NCI-H69 (cell line): ENCODE measurements around the gene GPC3.

Experiments
- DNase-seq: peaks from one replicate; lab custom pipeline; 2025; lab: John Stamatoyannopoulos, UW

GPC3 gene

DNA sequence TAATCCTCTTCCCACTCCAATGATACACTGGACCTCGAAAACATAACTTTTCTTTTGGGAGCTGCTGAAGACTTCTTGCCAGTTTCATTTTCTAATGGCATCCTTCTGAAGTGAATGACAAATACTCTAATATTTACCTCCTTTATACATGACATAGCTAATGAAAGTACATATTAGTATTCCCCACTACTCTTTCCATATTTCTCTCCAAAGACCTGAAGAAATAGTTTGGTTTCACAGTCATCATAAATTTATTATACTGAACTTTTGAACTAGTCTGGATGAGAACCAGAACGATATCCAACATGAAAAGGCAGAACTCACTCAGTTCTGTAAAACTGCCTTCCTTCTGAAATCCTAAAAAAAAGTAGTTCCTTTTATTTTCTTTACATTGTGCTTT, 139.1 kb downstream of the GPC3 start:
- no peak for DNase-seq

DNA sequence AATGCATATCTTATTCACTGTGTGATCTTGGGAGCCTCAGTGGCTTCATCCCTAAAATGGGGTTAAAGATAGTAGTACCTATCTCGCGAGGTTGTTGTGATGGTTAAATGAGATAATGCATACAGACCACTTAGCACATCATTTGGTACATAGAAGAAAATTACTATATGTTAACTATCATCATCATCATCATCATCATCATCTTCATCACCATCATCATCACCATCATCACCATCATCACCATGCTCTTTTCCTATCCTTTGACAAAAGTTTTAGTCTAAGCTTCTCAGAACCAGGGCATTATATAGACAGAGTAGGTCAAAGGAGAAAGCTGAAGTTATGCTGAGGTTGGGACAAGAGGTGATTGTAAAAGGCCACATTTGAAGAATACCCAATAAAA, 145.0 kb downstream of the GPC3 start:
- DNase-seq: no peak

DNA sequence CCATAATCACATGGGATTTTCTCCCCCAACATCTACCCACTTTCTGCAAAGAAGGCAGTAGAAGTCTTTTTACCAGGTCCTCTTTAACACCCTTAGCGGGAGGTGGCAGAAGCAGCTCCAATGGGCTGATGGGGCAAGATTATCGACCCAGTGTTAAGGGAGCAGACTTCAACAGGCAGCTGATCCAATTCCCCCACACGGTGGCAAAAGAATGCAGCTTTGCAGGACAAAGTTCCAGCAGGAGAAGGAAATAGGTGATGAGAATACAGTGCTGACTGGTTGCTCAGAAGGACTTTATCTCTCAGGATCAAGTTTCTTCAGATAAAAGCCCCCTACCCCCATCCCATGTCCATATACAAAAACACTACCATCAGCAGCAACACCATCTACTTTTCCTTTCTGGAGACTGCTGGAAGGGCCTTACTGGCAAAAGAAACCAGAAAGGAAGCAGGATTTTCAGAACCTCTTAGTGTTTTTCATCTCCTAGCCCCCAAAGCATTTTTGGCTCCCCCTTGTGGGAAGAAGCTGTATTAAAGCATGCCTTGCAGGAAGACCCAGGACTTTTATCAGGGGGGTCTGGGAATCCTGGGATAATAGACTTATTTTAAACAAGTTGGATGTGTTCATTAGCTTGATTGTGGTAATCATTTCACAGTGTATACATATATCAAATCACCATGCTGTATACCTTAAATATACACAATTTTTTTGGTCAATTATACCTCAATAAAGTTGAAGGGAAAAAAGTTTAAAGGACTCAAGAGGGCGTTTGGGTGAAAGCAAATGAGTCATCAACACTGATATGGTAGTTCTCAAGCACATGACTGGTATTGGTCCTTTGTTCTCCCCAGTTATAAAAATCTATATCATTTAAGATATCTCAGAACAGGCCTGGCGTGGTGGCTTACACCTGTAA, 146.4 kb downstream of the GPC3 start:
- DNase-seq: peak; percentile 53

DNA sequence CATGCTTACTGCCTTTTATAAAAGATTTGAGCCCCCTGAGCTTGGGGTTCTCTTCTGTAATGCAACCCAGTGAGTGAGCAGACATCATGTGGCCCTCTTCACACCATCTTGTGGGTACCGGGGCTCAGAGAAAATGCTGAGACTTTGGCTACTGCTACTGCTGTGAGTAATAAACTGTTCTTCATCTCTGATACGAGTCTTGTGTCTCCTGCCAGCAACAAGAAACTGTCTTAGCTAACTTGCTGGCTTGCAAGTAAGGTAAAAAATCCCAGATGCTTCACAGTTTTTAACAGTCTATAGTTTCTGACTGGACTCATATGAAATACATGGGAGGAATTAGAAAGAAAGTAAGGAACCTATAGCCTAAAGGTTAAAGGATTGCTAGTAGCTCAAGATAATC, 148.3 kb downstream of the GPC3 start:
- no peak for DNase-seq

DNA sequence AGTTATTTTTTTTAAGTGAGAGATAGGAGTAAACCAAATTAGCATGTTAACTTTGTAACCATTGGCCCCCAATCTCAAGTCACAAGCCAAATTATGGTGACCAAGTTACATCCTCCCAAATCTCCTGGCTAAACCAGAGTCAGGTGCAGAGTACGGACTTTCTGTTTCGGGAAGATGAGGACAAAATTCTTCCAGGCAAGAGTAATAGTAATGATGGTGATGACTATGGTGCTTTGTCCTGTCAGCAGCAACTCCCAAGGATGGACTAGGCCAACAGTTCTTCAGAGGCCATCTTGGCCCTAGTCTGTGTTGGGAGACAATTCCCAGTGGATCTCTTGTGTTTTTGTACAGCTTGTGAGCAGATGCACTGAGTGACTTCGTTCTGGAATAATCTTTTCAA, 148.8 kb downstream of the GPC3 start:
- no peak for DNase-seq

DNA sequence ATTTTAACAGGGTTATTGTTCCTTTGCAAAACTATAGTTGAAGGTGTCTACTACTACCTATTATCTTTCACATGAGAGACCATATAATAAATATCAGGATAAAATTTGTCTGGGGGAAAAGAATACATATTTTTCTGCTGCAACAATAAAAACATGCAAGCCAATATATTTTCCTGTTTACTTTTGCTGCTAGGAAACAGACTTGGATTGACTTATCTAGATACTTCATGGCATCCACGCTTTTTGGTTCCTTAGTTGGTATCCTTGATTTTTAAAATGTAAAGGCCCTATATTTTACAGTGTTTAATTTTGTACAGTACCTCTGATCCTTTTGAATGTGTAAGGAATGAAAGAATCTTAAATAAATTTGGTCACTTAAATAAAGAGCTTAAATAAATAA, 150.6 kb downstream of the GPC3 start:
- no peak for DNase-seq

DNA sequence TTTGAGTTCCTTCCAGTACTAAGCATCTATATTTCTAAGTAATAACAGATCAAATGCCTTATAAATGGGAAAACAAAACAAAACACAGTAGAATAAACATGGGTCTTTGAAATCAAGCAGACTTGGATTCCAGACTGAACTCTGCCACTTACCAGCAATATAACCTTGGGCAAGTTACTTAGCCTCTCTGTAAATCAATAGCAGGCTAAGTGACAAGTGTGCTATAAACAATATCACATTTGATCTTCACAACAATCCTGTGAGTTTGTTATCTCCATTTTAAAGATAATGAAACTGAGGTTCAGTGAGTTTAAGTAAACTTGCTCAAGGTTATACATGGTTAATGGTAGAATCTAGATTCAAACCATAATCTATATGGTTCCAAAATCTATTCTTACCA, 165.8 kb downstream of the GPC3 start:
- DNase-seq: no peak

DNA sequence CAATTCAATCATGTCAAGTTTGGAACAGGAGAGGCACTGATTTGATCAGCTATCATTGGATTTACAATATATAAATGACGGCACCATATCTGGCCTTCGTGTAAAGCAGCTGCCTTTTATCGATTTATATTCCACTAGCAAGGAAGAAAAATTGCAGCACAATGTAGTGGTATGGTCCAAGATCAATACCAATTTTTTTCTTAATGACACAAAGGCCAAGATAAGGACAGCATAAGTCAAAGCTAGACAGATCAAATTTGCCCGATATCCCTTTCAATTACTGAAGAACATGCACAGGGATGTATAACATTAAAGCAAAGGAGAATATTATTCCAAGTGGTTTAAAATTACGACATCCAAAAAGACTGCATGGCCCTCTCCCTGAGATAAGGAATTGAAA, 167.4 kb downstream of the GPC3 start:
- DNase-seq: no peak

DNA sequence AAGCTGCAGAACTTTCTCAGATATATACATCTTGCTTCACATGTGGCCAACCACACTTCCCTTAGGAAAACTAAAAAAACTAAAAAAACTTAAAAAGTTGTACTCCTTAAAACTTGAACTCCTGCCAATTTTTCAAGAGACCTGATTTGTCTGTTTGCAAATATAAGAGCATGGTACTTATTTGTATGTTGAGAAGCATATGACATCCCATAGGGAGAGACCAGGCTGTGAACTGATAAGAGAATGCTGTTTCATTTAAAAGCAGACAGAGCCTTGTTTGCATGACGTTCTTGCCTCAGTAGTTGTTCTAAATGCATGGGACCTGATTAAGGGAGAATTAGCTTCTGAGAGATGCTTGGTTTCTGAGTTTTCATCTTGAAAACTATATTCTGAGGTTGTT, 169.9 kb downstream of the GPC3 start:
- no peak for DNase-seq

DNA sequence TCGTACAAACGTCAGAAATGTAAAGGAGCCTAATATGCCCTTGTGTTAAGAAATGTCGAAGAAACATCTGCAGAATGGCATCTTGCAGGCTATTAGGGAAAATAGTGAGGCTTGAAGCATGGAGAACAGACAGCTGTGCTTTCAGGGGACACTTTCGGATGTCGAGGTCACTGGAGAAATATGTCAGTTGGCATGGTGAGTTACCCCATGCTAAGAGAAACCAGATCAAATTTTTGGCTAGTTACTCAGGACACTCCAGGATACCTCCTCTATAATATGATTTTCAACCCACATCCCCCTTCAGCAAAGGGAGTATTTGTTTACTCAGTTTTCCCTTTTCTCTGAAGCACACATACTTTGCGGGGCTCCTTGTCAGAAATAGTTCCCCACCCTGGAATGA, 171.4 kb downstream of the GPC3 start:
- DNase-seq: peak; percentile 3

DNA sequence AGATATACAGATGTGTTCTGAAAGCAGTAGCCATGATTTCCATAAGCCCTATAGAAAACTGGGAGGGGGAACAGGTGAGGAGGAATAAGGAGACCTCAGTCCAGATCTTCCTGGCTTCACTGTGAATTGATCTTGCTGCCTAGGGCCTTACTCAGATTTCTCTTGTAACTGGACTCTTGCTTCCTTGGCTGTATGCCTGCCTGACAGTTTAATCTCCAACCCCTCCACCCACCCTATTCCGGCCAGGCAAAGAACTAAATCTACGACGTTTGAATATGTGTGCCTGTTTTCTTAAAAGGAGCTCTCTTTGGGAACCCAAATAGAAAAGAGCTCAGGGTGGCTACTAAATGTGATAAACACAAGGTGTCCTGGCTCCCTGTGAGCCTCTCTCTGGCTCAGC, 173.0 kb downstream of the GPC3 start:
- no peak for DNase-seq

DNA sequence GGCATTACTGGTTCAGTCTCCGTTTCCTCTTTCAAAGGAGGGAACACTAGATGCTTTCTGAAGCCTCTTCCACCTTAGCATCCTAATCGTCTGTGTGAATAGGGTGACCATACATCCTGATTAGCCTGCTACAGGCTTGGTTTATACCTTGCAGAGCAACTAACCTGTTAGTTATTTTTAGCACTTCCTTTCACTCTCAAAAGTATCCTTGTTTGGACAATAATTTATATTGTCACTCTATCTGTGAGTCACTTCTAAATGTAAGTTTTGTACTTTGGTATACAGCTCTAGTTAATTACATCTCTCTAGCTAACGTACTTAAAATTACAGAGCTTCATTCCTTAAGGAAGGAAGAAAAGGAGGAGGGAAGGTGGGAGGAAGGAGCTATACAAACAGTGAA, 174.5 kb downstream of the GPC3 start:
- no peak for DNase-seq

DNA sequence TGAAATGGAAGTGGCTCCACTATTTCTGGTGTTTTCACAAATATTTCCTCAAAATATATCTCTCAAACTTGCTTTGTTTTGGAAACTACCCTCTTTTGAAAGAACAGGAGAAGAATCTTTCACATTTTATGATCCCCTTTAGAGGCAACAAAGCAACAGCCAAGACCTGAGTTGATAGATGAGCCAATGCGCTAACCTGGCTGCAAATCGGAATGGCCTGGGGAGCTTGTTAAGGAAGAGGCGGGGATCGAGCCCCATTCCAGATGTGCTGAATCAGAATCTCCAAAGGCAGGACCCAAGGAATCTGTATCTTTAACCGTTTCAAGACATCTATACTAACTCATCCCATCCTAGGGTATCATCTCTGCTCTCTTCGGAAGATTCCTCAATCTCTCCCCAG, 181.3 kb downstream of the GPC3 start:
- DNase-seq: no peak

DNA sequence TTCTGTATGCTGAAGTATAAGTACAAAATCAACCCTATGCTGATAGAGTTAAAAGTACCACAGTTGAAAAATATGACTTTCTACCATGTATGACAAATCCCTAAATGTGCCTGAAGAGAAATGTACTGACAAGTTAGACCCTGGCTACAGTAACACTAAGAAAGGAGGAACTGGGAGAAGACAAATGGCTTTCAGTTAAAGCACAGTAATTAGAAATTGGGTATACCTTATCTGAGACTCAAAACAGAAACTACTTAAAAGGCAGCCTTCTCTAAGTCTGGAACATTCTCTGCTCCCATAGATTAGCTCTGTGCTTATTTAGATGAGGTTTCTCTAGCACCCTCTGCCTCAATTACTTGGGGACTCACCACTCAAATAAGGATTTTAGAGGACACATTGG, 189.1 kb downstream of the GPC3 start:
- no peak for DNase-seq

DNA sequence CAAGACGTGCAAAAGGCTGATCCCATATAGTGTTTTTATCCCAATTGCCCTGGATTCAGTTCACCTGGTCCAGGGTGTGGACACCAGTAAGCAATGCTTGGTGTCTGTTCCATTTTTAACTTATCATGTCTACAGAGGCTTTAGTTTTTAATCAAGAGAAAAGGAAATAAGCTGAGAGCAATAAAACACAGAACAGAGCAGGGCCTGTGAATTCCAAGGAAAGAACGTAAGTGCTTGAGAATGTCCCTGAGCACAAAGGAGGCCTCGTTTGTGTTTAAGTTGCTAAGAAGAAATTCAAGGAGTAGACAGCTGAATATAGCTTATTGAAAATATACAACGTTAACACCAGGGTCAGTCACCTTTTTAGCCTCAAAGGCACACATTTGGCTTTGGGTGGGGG, 191.3 kb downstream of the GPC3 start:
- DNase-seq: no peak

DNA sequence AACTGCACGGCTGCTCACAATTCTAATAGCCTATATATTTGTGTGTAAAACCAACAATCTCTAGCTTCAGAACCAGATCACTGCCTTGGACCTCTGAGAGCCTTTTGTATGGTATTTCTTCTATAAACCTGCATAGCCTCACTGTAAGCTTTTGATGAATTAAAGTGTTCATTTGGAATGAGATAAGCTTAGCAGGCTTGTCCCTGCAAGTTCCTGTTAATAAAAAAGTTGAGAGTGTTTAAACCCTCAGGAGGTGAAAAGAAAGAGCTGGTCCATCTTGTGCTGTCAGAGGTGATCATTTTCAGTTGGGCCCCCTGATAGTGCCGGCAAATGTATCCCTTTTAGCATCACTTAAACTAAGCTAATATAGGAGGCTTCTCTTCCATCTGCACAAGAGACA, 191.8 kb downstream of the GPC3 start:
- DNase-seq: no peak

DNA sequence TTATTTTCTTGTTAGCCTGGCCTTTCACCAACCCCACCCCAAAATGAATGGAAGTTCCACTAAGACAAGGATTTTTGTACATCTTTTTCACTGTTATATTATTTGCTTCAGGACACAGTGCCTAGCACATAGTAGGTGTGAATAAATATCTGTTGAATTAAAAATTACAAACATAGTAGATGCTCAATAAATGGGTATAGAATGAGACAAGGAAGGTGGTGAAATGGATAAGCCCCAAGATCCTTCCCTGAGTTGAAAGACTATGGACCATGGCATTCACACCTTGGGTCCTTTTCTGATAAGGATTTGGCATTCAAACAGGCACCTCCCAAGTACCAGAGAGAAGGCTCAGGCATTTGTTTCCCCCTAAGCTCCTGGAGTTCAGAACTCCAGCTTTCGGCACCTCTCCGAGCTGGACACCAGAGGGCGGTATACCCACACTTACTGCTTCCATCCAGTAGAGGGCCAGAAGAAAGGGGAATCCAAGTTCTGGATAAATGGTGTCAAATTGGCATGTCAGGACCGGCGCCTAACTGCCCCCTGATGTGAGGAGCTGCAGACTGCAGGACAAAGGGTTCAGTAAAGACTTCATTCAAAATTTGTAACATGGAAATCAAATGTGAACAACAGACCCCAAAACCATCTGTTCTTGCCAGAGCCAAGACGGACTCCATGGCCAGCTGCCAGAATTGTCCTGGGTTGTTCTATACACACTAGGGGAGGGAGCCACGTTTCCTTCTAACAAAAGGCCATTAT, 193.0 kb downstream of the GPC3 start:
- DNase-seq: peak; percentile 87

DNA sequence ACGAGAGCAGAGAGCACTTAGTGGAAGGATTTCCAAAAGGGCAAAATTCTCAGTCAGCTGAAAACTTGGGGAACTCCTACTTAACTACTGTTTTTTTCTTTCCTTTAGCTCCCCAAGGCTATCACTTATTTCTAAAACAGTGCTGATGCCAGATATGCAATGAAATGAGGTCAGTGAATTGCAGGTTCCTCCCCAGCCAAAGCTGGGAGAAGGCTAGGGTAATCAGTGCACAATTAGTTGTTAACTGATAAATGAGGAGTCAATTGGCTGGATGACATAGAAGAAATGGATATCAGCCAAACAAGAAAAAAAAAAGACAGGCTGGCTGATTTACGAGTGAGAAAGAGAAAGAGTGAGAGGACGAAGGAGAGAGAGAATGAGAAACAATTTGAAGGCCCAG, 195.6 kb downstream of the GPC3 start:
- peak; percentile 6 for DNase-seq

DNA sequence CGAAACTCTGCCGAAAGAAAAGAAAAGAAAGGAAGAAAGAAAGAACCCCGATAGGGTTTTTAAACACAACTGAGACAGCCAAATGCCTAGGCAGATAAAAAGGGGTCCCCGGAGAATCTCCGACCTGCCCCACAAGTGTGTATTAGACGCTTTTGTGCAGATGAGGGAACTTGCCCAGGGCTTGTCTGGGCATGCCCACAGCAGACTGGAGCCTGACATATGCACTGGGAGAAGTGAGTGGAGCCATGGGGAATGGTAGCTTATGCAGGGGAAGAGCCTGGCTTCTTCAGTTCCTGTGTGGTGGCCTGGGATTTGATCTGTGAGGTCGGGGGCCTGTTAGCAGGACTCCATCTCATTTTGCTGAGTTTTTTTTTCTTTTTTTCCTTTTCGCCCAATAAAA, 199.0 kb downstream of the GPC3 start:
- peak; percentile 34 for DNase-seq

DNA sequence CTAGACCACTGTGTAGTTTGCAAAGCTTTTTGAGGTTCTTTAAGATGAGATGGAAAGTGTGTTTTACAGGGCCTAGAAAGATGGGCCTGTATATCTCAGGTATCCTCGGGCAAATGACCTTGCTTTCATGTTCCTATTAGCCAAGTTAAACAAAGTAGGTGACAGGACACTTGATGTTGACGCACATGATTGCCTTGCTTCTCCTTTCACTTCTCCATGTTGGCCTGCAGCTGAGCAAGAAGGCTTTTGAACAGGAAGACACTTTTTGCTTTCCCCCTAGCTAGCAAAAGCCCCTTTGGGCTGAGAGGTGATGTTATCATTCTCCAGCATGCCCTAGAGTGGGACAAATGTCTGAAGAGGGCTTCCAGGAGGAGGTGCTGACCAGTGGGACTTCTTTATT, 202.1 kb downstream of the GPC3 start:
- no peak for DNase-seq

DNA sequence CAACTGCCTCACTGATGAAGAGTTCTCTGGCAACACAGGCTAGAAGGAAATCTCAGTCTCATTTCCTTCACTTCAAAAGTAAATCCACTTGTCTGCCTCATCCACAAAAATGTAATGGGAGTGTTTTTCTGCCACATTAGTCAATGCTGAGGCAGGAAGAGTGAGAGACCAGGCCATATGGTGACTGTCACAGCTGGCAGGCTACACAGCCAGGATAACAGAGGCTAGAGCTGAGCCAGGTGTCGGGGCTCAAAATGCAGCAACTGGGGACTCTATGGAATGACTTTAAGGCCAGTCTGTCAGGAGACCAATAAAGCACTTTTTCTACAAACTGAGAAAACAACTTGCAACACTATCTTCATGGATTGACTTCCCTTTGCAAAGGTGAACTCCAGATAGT, 204.2 kb downstream of the GPC3 start:
- DNase-seq: peak; percentile 33

DNA sequence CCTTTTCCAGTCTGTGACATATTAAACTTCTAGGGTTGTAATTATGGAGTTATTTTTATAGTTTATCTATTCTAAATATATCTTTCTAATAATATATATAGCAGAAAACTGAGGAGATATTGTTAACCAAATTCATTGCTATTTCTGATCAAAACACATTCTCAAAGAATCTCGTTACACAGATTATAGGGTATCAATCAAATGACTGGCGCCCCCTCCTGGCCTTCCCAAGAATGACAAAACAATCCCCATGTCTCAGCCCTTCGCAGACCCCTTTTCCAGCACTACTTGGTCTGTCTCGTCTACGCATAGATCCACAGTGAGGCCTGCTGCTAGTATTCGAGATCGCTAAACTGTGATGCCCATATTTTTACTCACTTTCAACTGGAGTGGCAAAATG, 209.3 kb downstream of the GPC3 start:
- DNase-seq: peak; percentile 4

DNA sequence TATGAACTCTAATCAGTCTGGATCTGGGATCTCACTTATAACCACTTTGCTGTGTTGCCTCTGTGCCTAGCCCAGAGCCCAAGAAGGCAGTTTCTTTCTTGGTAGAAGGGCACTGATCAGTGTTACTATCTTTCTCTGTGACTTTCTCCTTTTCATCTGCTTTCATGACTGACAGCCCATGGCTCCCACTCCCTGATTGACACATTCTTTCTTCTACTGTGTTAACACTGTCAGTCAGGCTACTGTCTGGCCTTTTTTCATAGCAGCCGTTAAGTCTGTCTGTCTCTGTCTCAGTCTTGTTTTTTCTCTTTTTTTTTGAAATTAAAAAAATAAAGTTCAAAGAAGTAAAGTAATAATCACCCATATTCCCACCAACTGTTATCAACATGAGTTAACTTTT, 210.6 kb downstream of the GPC3 start:
- no peak for DNase-seq
